Thyroid gland (tissue), 4 donors: ENCODE measurements around the gene BCL2L2. TPM values are rescaled to one million over a fixed set of nuclear protein-coding genes. Genes with fewer than 3 reads are reported as not detected.
A peak's percentile ranks its signal among the peaks of the same experiment; 100 is the strongest.

ENCODE experiments used
- DNase-seq, 2 donors: peaks; one replicate each; pipeline ENCODE4 v3.0.0-alpha.2; 2019
- H3K27ac ChIP-seq, 3 donors: fragments of 200-600 bp; sonication (generic); 1 replicate in 2 of 3; 2 replicates in 1 of 3; pipeline ENCODE4 v1.5.1; 2016 to 2019; ENCODE audit warnings: mild to moderate bottlenecking in 1 of 3, moderate library complexity in 1 of 3
- H3K27me3 ChIP-seq: fragments of 200-600 bp; sonication (generic); one replicate; pipeline ENCODE4 v1.5.1; 2019
- H3K36me3 ChIP-seq, 2 donors: fragments of 200-600 bp; sonication (generic); one replicate each; pipeline ENCODE4 v1.5.1; 2016 to 2019
- H3K4me1 ChIP-seq, 2 donors: fragments of 200-600 bp; sonication (generic); one replicate each; pipeline ENCODE4 v1.5.1; 2017 to 2019
- H3K4me3 ChIP-seq, 3 donors: fragments of 200-600 bp; sonication (generic); replicated peaks in 1 of 3; 1 replicate in 2 of 3; 2 replicates in 1 of 3; pipeline ENCODE4 v1.5.1; 2016; ENCODE audit warnings: mild to moderate bottlenecking in 1 of 3
- H3K9me3 ChIP-seq: fragments of 200-600 bp; sonication (generic); one replicate; pipeline ENCODE4 v1.5.1; 2017
- POLR2A ChIP-seq, 2 donors: fragments of 450-650 bp; IDR thresholded peaks; one replicate each; pipeline ENCODE4 v1.6.1; 2017; ENCODE audit warnings: antibody characterized with exemption in 2 of 2, mild to moderate bottlenecking in 2 of 2, moderate library complexity in 1 of 2
- WGBS, 2 donors: methylation state at CpG; one replicate each; pipeline ENCODE4 v1.1.5; 2017; 5-methylcytosine and 5-hydroxymethylcytosine counted together
- intact Hi-C: fragments of 100-400 bp; cut with DNase I; formaldehyde crosslinking; loops from one replicate; pipeline ENCODE4 v1.15.1; 2023
- total RNA-seq, 4 donors: library from RNA; depleted of rRNA; stranded (reverse); fragments of >200 nt; gene quantifications; one replicate each; pipeline ENCODE4 v1.2.3, GENCODE V29; 2016
- TF ChIP-seq, protein P1 (sequence below), 6 experiments: fragments of 200-600 bp in 3 of 6; fragments of 450-650 bp in 3 of 6; sonication (generic) in 3 of 6; IDR thresholded peaks; one replicate each; pipeline ENCODE4 v1.5.1; 2016 to 2019; ENCODE audit warnings: antibody characterized with exemption in 6 of 6, mild to moderate bottlenecking in 2 of 6, inconsistent platforms in 1 of 6, moderate library complexity in 1 of 6

Gene BCL2L2
- total RNA-seq, 4 donors from 2014 or later, result 37.3 to 52.8 (median 46.1) TPM

DNA sequence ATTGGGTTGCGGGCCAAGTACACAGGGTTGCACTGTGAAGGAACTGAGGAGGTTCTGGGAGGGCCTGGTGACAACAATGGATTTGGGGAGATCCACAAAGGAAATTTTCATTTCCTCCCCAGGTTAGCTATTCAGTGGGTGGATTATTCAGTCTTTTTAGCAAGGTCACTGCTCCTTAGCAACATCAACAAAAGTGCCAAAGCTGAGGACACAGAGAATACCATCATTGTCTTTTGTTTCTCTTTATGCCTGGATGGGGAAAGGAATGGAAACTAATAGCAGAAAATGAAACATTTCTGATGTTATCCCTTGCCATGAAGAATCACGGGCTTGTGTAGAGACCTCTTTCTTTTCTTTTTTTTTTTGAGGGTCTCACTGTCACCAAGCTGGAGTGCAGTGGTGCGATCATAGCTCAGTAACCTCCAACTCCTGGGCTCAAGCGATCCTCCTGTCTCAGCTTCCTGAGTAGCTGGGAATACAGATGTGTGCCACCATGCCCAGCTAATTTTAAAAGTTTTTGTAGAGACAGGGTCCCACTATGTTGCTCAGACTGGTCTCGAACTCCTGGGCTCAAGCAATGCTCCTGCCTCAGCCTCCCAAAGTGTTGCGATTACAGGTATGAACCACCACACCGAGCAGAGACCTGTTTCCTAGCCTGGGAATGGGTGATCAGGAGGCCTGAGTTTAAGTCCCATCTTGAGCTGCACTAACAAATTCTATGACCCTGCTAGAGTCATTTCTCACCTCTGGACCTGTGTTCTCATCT lies 10.4 kb upstream of the BCL2L2 start:
- 85 to 92% methylated on average over 7 of the region's 7 CpGs for WGBS, 2 donors
- Histone ChIP-seq H3K4me1 (peaks cover 14 to 25% of the 10 kb centered on the region in 2 donors), H3K4me3 (no peak overlapping the region), H3K9me3 (no peaks in the 10 kb centered on the region), H3K27ac (no peak overlapping the region), H3K36me3 (peaks cover 0 to 5% of the 10 kb centered on the region in 2 donors), H3K27me3 (no peaks in the 10 kb centered on the region)
- no peak for DNase-seq
- intact Hi-C loops, result loop anchor here (10.0 kb wide), 1 partner anchor 171 kb away; no protein-coding TSS in a partner anchor
- TF ChIP-seq POLR2A (IDR thresholded peaks at IDR 0.05), result no peak
- TF ChIP-seq, protein P1, sequence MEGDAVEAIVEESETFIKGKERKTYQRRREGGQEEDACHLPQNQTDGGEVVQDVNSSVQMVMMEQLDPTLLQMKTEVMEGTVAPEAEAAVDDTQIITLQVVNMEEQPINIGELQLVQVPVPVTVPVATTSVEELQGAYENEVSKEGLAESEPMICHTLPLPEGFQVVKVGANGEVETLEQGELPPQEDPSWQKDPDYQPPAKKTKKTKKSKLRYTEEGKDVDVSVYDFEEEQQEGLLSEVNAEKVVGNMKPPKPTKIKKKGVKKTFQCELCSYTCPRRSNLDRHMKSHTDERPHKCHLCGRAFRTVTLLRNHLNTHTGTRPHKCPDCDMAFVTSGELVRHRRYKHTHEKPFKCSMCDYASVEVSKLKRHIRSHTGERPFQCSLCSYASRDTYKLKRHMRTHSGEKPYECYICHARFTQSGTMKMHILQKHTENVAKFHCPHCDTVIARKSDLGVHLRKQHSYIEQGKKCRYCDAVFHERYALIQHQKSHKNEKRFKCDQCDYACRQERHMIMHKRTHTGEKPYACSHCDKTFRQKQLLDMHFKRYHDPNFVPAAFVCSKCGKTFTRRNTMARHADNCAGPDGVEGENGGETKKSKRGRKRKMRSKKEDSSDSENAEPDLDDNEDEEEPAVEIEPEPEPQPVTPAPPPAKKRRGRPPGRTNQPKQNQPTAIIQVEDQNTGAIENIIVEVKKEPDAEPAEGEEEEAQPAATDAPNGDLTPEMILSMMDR (IDR thresholded peaks at IDR 0.05), result no peak

DNA sequence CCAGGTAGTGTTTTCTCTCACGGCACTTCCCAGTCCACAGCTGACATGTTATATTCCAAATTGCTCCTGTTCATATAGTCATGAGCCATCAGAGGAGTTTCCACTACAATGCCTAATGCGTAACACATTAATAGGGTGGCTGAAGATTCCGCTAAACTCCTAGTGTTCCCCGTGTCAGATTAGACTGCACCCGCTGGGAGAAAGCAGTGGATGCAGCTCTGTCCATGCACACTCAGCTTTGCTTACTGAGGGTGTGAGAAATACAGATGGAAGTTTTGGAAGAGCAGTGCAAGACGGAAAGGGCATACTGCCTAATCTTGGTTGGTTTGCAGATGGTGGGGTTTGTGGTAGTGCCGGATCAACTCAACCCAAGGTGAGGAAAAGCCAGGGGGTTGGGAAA lies 9.5 kb upstream of the BCL2L2 start:
- TF ChIP-seq, protein P1 (IDR thresholded peaks at IDR 0.05), result no peak
- no peak for TF ChIP-seq POLR2A (IDR thresholded peaks at IDR 0.05)
- peaks cover 14 to 25% of the 10 kb centered on the region in 2 donors for H3K4me1 ChIP-seq
- DNase-seq, result no peak
- no peaks in the 10 kb centered on the region for H3K9me3 ChIP-seq
- no peak overlapping the region for H3K4me3 ChIP-seq
- H3K27me3 ChIP-seq, result no peaks in the 10 kb centered on the region
- H3K36me3 ChIP-seq, result peaks cover 0 to 5% of the 10 kb centered on the region in 2 donors
- no peak overlapping the region for H3K27ac ChIP-seq
- 85 to 89% methylated on average over 7 of the region's 7 CpGs for WGBS, 2 donors
- intact Hi-C loops, result loop anchor here (10.0 kb wide), 1 partner anchor 172 kb away; no protein-coding TSS in a partner anchor

DNA sequence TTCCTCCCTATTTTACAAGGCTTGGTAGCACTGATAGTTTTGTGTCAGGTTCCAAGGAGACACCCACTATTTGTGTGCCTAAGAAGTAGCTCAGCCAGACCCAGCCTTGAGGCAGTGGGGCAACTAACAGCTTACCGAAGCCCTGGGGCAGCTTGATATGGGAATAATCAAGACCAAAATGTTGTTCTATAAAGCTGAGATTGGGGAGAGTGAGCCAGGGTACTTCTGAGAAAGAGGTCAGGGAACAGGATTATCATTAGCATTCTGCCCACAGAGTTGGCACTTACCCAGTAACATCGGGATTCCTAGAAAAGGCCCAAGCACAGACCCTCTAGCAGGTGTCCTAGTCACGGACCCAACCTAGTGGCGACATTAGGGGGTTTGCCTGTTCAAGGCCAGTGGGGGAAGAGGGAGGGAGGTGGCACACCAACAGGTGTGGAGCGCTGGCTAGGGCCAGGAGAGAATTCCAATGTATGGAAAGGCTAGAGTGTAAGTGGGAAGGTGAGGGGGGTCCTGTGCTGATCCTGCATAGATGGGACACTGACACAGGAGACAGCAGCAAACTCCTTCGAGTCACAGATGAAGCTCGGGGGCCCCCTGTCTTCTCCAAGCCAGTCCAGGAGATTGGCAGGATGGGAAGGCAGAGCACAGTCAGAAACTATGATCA lies 8.9 kb upstream of the BCL2L2 start:
- Histone ChIP-seq H3K9me3 (no peaks in the 10 kb centered on the region), H3K36me3 (peaks cover 0 to 5% of the 10 kb centered on the region in 2 donors), H3K27ac (peak overlapping the region in 1 of 3 donors; percentile 2), H3K4me1 (peaks cover 14 to 25% of the 10 kb centered on the region in 2 donors), H3K27me3 (no peaks in the 10 kb centered on the region), H3K4me3 (no peak overlapping the region)
- 91 to 95% methylated on average over 7 of the region's 7 CpGs for WGBS, 2 donors
- no peak for DNase-seq
- intact Hi-C loops, result loop anchor here (10.0 kb wide), 1 partner anchor 173 kb away; no protein-coding TSS in a partner anchor
- TF ChIP-seq POLR2A (IDR thresholded peaks at IDR 0.05), result no peak
- TF ChIP-seq, protein P1 (IDR thresholded peaks at IDR 0.05), result no peak

DNA sequence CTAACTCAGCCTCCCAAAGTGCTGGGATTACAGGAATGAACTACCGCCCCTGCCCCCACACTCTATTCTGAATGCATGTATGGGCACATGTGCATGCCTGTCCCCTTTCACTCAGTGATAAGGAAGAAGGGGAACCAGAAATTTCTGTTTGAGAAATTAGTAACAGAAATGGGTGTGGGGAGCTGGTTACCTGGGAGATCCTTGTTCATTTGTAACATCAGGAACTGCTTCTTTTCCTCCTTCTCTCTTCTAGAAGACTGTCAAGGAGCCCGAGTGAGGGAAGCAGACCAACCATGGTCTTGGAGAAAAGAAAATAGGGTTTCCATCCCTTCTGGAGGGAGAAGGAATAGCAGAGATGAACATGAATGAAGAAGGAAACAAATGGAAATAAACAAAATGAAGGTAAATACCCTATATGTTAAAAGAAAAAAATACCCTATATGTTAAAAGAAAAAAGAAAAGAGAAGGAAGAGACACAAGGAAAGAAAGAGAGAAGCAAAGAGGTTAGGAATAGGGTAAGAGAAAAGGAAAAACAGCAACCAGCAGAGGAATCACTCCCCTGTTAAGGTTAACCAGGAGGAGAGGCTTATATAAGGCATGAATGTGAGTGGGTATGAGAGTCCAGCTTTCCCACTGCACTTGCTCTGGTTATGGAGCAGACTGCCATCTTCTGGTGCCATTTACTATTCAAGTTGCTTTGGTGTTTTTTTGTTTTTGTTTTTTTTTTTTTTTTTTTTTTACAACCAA lies 7.2 kb upstream of the BCL2L2 start:
- no peak overlapping the region for H3K4me3 ChIP-seq
- TF ChIP-seq, protein P1 (IDR thresholded peaks at IDR 0.05), result peak in 3 of 6 experiments; percentile 19 to 51 (median 26)
- TF ChIP-seq POLR2A (IDR thresholded peaks at IDR 0.05), result no peak
- DNase-seq, result peak; percentile 17 to 33
- H3K27me3 ChIP-seq, result no peaks in the 10 kb centered on the region
- H3K9me3 ChIP-seq, result no peaks in the 10 kb centered on the region
- H3K4me1 ChIP-seq, result peaks cover 14 to 31% of the 10 kb centered on the region in 2 donors
- peaks cover 0 to 5% of the 10 kb centered on the region in 2 donors for H3K36me3 ChIP-seq
- intact Hi-C loops, result loop anchor here (10.0 kb wide), 1 partner anchor 175 kb away; no protein-coding TSS in a partner anchor
- peak overlapping the region in 2 of 3 donors; percentile 1 to 22 for H3K27ac ChIP-seq
- 91% methylated on average over 2 of the region's 2 CpGs for WGBS, 2 donors
